HEK293 (cell line): ENCODE data around the gene PTTG2.

Source experiments
- CTCF ChIA-PET: fragments of 350-600 bp; formaldehyde crosslinking; extraction: SDS; loops from one replicate; lab custom pipeline; 2021; ENCODE audit warnings: antibody characterized with exemption; lab: Yijun Ruan, JAX
- POLR2A ChIA-PET: fragments of 300-600 bp; formaldehyde crosslinking; extraction: SDS; loops from one replicate; lab custom pipeline; 2020; ENCODE audit warnings: antibody characterized with exemption, inconsistent platforms; lab: Yijun Ruan, JAX
- H3K27ac ChIP-seq: fragments of 200-500 bp; sonication (Bioruptor generic); 2 replicates; pipeline ENCODE4 v1.5.1; 2014; ENCODE audit warnings: low read depth, low read length, control low read depth, inconsistent platforms; ENCODE audit errors: extremely low read depth
- H3K36me3 ChIP-seq, 2 experiments: fragments of 200-500 bp in 1 of 2; sonication (Bioruptor generic) in 1 of 2; 1 replicate in 1 of 2; 2 replicates in 1 of 2; pipeline ENCODE4 v1.5.1; 2014 to 2017; ENCODE audit warnings: inconsistent platforms in 2 of 2, low read length in 2 of 2; ENCODE audit not compliant: control insufficient read depth in 2 of 2, insufficient read depth in 1 of 2
- H3K4me1 ChIP-seq: fragments of 200-500 bp; sonication (Bioruptor generic); 2 replicates; pipeline ENCODE4 v1.5.1; 2014; ENCODE audit warnings: mild to moderate bottlenecking, low read length, inconsistent platforms; ENCODE audit not compliant: control insufficient read depth, insufficient read depth
- H3K4me3 ChIP-seq: 2 replicates; pipeline ENCODE4 v1.5.1; 2011; ENCODE audit warnings: low read depth, mild to moderate bottlenecking, control low read depth, low read length, moderate library complexity
- H3K9me3 ChIP-seq: fragments of 200-500 bp; sonication (Bioruptor generic); 2 replicates; pipeline ENCODE4 v1.5.1; 2014; ENCODE audit warnings: low read depth, low read length, inconsistent platforms; ENCODE audit not compliant: control insufficient read depth, insufficient read depth
- KLF17 ChIP-seq: fragments of 450-650 bp; formaldehyde crosslinking; IDR thresholded peaks from 2 replicates; pipeline ENCODE4 v1.5.1; 2016; ENCODE audit warnings: missing biosample characterization, missing genetic modification characterization
- SCRT2 ChIP-seq: fragments of 450-650 bp; formaldehyde crosslinking; IDR thresholded peaks from 2 replicates; pipeline ENCODE4 v1.5.1; 2016; ENCODE audit warnings: missing biosample characterization, missing genetic modification characterization
- SP3 ChIP-seq: fragments of 450-650 bp; formaldehyde crosslinking; IDR thresholded peaks from 2 replicates; pipeline ENCODE4 v1.5.1; 2016; ENCODE audit warnings: missing biosample characterization, missing genetic modification characterization
- YY2 ChIP-seq: fragments of 450-650 bp; formaldehyde crosslinking; IDR thresholded peaks from 2 replicates; pipeline ENCODE4 v1.5.1; 2016; ENCODE audit warnings: missing biosample characterization, missing genetic modification characterization
- ZNF121 ChIP-seq: fragments of 450-650 bp; formaldehyde crosslinking; IDR thresholded peaks from 2 replicates; pipeline ENCODE4 v1.5.1; 2016; ENCODE audit warnings: missing biosample characterization, missing genetic modification characterization
- ZNF223 ChIP-seq: fragments of 450-650 bp; formaldehyde crosslinking; IDR thresholded peaks from 2 replicates; pipeline ENCODE4 v1.5.1; 2016; ENCODE audit warnings: missing biosample characterization, missing genetic modification characterization
- ZNF302 ChIP-seq: fragments of 450-650 bp; formaldehyde crosslinking; IDR thresholded peaks from 2 replicates; pipeline ENCODE4 v1.5.1; 2016; ENCODE audit warnings: missing biosample characterization, missing genetic modification characterization, low read depth
- ZNF350 ChIP-seq: fragments of 450-650 bp; formaldehyde crosslinking; IDR thresholded peaks from 2 replicates; pipeline ENCODE4 v1.5.0; 2017; ENCODE audit warnings: missing biosample characterization, mild to moderate bottlenecking, missing genetic modification characterization
- ZNF561 ChIP-seq: fragments of 450-650 bp; IDR thresholded peaks from 2 replicates; pipeline ENCODE4 v1.5.1; 2018; ENCODE audit warnings: missing biosample characterization, missing genetic modification characterization, borderline replicate concordance
- ZNF585B ChIP-seq: fragments of 450-650 bp; formaldehyde crosslinking; IDR thresholded peaks from 2 replicates; pipeline ENCODE4 v1.5.1; 2016; ENCODE audit warnings: missing biosample characterization, missing genetic modification characterization
- ZNF624 ChIP-seq: fragments of 450-650 bp; formaldehyde crosslinking; IDR thresholded peaks from 2 replicates; pipeline ENCODE4 v1.5.1; 2017; ENCODE audit warnings: missing biosample characterization, missing genetic modification characterization
- ZNF626 ChIP-seq: fragments of 450-650 bp; sonication (Bioruptor Pico); formaldehyde crosslinking; IDR thresholded peaks from 2 replicates; pipeline ENCODE4 v1.5.1; 2018; ENCODE audit warnings: missing biosample characterization, missing genetic modification characterization, inconsistent platforms
- ZNF629 ChIP-seq: fragments of 450-650 bp; formaldehyde crosslinking; IDR thresholded peaks from 2 replicates; pipeline ENCODE4 v1.5.1; 2017; ENCODE audit warnings: missing biosample characterization, missing genetic modification characterization
- ZNF768 ChIP-seq: fragments of 450-650 bp; formaldehyde crosslinking; IDR thresholded peaks from 2 replicates; pipeline ENCODE4 v1.5.1; 2018; ENCODE audit warnings: missing biosample characterization, mild to moderate bottlenecking, missing genetic modification characterization
- ZXDB ChIP-seq: fragments of 450-650 bp; formaldehyde crosslinking; IDR thresholded peaks from 2 replicates; pipeline ENCODE4 v1.5.1; 2016; ENCODE audit warnings: missing biosample characterization, missing genetic modification characterization
- TF ChIP-seq, protein P1 (sequence below): fragments of 450-650 bp; formaldehyde crosslinking; IDR thresholded peaks from 2 replicates; pipeline ENCODE4 v1.5.1; 2016; ENCODE audit warnings: missing biosample characterization, missing genetic modification characterization
- TF ChIP-seq, protein P2 (sequence below): fragments of 450-650 bp; formaldehyde crosslinking; IDR thresholded peaks from 2 replicates; pipeline ENCODE4 v1.5.1; 2016; ENCODE audit warnings: missing biosample characterization, missing genetic modification characterization

The PTTG2 gene

GRCh38 chr4:38002451-38003071, 42.4 kb downstream of the PTTG2 start:
- no peaks in the 10 kb centered on the region for H3K9me3 ChIP-seq
- no peak overlapping the region for H3K27ac ChIP-seq
- CTCF ChIA-PET = no interaction called here
- no peaks in the 10 kb centered on the region for H3K36me3 ChIP-seq
- TF ChIP-seq ZNF768 (tag by site-specific recombination) (no peak), ZNF302 (tag by site-specific recombination) (no peak), ZNF629 (no peak)
- POLR2A ChIA-PET = interaction anchor here (0.5 kb wide), 1 partner anchor 521 kb away, joined by 9 read pairs; no protein-coding TSS in a partner anchor
- H3K4me3 ChIP-seq = no peak overlapping the region
- H3K4me1 ChIP-seq = no peaks in the 10 kb centered on the region; the same call in 1 of the 2 replicates

DNA sequence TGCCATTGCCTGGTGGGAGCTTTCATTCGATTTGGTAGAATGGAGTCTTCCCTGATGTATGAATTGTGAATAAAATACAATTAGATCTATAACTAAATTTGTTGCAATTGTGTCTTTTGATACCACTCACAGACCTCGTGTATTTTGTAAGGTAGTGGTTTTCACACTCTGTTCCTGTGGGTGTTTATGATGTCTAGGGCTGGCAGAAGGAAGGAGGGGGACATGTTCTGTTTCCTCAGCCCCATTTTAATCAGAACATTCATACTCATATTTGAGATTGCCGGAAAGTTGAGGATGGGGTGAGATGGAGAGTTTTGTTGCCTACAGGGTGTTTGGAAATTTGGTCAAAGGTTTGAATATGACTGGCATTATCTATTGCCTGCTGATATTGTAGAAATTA, 42.9 kb downstream of the PTTG2 start:
- no peaks in the 10 kb centered on the region for H3K36me3 ChIP-seq
- no peaks in the 10 kb centered on the region for H3K9me3 ChIP-seq
- TF ChIP-seq, protein P1, sequence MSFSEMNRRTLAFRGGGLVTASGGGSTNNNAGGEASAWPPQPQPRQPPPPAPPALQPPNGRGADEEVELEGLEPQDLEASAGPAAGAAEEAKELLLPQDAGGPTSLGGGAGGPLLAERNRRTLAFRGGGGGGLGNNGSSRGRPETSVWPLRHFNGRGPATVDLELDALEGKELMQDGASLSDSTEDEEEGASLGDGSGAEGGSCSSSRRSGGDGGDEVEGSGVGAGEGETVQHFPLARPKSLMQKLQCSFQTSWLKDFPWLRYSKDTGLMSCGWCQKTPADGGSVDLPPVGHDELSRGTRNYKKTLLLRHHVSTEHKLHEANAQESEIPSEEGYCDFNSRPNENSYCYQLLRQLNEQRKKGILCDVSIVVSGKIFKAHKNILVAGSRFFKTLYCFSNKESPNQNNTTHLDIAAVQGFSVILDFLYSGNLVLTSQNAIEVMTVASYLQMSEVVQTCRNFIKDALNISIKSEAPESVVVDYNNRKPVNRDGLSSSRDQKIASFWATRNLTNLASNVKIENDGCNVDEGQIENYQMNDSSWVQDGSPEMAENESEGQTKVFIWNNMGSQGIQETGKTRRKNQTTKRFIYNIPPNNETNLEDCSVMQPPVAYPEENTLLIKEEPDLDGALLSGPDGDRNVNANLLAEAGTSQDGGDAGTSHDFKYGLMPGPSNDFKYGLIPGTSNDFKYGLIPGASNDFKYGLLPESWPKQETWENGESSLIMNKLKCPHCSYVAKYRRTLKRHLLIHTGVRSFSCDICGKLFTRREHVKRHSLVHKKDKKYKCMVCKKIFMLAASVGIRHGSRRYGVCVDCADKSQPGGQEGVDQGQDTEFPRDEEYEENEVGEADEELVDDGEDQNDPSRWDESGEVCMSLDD (tag by site-specific recombination) = no peak
- TF ChIP-seq ZNF223 (no peak), ZNF585B (tag by site-specific recombination) (no peak), SP3 (tag by site-specific recombination) (no peak), ZNF350 (no peak), KLF17 (no peak), ZNF626 (tag by site-specific recombination) (no peak), ZNF561 (tag by site-specific recombination) (no peak), ZNF624 (no peak), YY2 (tag by site-specific recombination) (no peak), SCRT2 (tag by site-specific recombination) (no peak)
- TF ChIP-seq, protein P2, sequence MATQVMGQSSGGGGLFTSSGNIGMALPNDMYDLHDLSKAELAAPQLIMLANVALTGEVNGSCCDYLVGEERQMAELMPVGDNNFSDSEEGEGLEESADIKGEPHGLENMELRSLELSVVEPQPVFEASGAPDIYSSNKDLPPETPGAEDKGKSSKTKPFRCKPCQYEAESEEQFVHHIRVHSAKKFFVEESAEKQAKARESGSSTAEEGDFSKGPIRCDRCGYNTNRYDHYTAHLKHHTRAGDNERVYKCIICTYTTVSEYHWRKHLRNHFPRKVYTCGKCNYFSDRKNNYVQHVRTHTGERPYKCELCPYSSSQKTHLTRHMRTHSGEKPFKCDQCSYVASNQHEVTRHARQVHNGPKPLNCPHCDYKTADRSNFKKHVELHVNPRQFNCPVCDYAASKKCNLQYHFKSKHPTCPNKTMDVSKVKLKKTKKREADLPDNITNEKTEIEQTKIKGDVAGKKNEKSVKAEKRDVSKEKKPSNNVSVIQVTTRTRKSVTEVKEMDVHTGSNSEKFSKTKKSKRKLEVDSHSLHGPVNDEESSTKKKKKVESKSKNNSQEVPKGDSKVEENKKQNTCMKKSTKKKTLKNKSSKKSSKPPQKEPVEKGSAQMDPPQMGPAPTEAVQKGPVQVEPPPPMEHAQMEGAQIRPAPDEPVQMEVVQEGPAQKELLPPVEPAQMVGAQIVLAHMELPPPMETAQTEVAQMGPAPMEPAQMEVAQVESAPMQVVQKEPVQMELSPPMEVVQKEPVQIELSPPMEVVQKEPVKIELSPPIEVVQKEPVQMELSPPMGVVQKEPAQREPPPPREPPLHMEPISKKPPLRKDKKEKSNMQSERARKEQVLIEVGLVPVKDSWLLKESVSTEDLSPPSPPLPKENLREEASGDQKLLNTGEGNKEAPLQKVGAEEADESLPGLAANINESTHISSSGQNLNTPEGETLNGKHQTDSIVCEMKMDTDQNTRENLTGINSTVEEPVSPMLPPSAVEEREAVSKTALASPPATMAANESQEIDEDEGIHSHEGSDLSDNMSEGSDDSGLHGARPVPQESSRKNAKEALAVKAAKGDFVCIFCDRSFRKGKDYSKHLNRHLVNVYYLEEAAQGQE = no peak
- no peak overlapping the region for H3K4me3 ChIP-seq
- H3K4me1 ChIP-seq = no peaks in the 10 kb centered on the region; the same call in 1 of the 2 replicates
- H3K27ac ChIP-seq = no peak overlapping the region
- CTCF ChIA-PET = no interaction called here
- POLR2A ChIA-PET = interaction anchor here (0.5 kb wide), 1 partner anchor 522 kb away, joined by 9 read pairs; no protein-coding TSS in a partner anchor

GRCh38 chr4:38003628-38004027, 43.4 kb downstream of the PTTG2 start:
- Histone ChIP-seq H3K9me3 (no peaks in the 10 kb centered on the region), H3K36me3 (no peaks in the 10 kb centered on the region), H3K4me1 (no peaks in the 10 kb centered on the region; the same call in 1 of the 2 replicates), H3K4me3 (no peak overlapping the region), H3K27ac (no peak overlapping the region)
- TF ChIP-seq ZNF121 (tag by site-specific recombination) (peak; percentile 66; the same call in 1 of the 2 replicates), ZXDB (tag by site-specific recombination) (no peak)
- ChIA-PET POLR2A (no interaction called here), CTCF (no interaction called here)
